SU-DHL-6 (cell line): ENCODE measurements around the gene THSD4.

Experiments used
- H2AFZ ChIP-seq: fragments of 200-600 bp; sonication (generic); 2 replicates; pipeline ENCODE4 v1.6.1; 2014; ENCODE audit warnings: low read depth, mild to moderate bottlenecking, moderate library complexity, mixed read lengths, antibody characterized with exemption, low read length; ENCODE audit not compliant: severe bottlenecking
- H3F3A ChIP-seq: fragments of 200-600 bp; shearing (Covaris generic); 2 replicates; pipeline ENCODE4 v1.6.0; 2016; ENCODE audit warnings: antibody characterized with exemption, mild to moderate bottlenecking; ENCODE audit not compliant: insufficient read depth
- H3K27ac ChIP-seq: fragments of 200-600 bp; sonication (generic); 2 replicates; pipeline ENCODE4 v1.5.1; 2016; ENCODE audit warnings: low read depth, mild to moderate bottlenecking, low read length, moderate library complexity, mixed read lengths
- H3K27me3 ChIP-seq: fragments of 200-600 bp; sonication (generic), shearing (Covaris generic); 2 replicates; pipeline ENCODE4 v1.6.0; 2014; ENCODE audit warnings: mild to moderate bottlenecking, low read length
- H3K36me3 ChIP-seq: fragments of 200-600 bp; sonication (generic); 2 replicates; pipeline ENCODE4 v1.6.1; 2014; ENCODE audit warnings: mild to moderate bottlenecking, low read length, mixed read lengths
- H3K4me2 ChIP-seq: fragments of 300-600, 200-600 bp; shearing (Covaris generic), sonication (generic); 2 replicates; pipeline ENCODE4 v1.6.0; 2014; ENCODE audit warnings: low read length, low read depth, mild to moderate bottlenecking; ENCODE audit not compliant: poor library complexity, severe bottlenecking
- H3K4me3 ChIP-seq: fragments of 200-600 bp; sonication (generic); 2 replicates; pipeline ENCODE4 v1.5.1; 2014; ENCODE audit warnings: antibody characterized with exemption, low read length, mild to moderate bottlenecking, mixed read lengths; ENCODE audit not compliant: insufficient read depth, poor library complexity, severe bottlenecking
- H3K79me2 ChIP-seq: fragments of 200-600 bp; sonication (generic); 2 replicates; pipeline ENCODE4 v1.6.1; 2014; ENCODE audit warnings: mild to moderate bottlenecking, low read length, moderate library complexity; ENCODE audit not compliant: insufficient read depth
- H3K9ac ChIP-seq: fragments of 200-600 bp; sonication (generic); 2 replicates; pipeline ENCODE4 v1.7.0; 2014; ENCODE audit warnings: mild to moderate bottlenecking, low read length
- H3K9me2 ChIP-seq: fragments of 200-600 bp; sonication (generic); replicated peaks from 2 replicates; pipeline ENCODE4 v1.6.1; 2014; ENCODE audit warnings: low read length; ENCODE audit not compliant: insufficient read depth
- H3K9me3 ChIP-seq: fragments of 200-600 bp; sonication (generic); 2 replicates; pipeline ENCODE4 v1.6.1; 2014; ENCODE audit warnings: low read length, mixed read lengths; ENCODE audit not compliant: insufficient read depth
- H4K20me1 ChIP-seq: fragments of 200-600 bp; sonication (generic); 2 replicates; pipeline ENCODE4 v1.6.1; 2014; ENCODE audit warnings: low read depth, mild to moderate bottlenecking, antibody characterized with exemption, low read length, moderate library complexity, mixed read lengths
- EZH2phosphoT487 ChIP-seq: fragments of 200-600 bp; sonication (generic), shearing (Covaris generic); conservative IDR thresholded peaks from 2 replicates; pipeline ENCODE4 v1.6.1; 2018; ENCODE audit warnings: mild to moderate bottlenecking, antibody characterized with exemption, low read length, moderate library complexity, mixed read lengths
- TF ChIP-seq, protein P1 (sequence below): fragments of 200-600 bp; sonication (generic); IDR thresholded peaks from one replicate; pipeline ENCODE4 v1.5.1; 2017; ENCODE audit warnings: antibody characterized with exemption, mild to moderate bottlenecking, low read length, moderate library complexity; ENCODE audit not compliant: insufficient read depth, poor library complexity, severe bottlenecking

THSD4 gene

DNA sequence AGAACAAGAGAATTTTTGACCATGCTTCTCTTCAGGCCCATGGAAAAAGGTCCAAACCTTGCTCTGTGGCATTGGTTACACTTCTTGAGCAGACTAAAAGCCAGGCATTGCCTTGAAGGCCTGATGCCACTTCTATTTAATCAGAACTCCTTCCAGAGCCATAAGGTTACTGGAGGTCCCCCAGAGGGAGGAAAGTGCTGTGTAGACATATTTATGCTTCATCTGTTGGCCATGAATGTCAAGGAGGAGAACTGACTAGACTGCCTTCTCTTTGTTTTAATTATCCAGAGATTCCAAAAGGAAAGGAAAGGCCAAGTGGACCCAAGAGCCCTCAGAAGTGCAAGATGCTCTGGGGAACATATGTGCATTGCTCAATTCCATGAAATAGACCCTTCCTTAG lies 402.5 kb downstream of the THSD4 start:
- Histone ChIP-seq H3K4me3 (no peak overlapping the region), H3K27me3 (no peaks in the 10 kb centered on the region), H3K4me2 (no peak overlapping the region), H4K20me1 (no peaks in the 10 kb centered on the region), H3K9me2 (no peaks in the 10 kb centered on the region), H3K36me3 (no peaks in the 10 kb centered on the region), H3K79me2 (no peaks in the 10 kb centered on the region), H3K9ac (no peak overlapping the region), H2AFZ (no peak overlapping the region), H3K9me3 (no peaks in the 10 kb centered on the region), H3K27ac (no peak overlapping the region), H3F3A (no peaks in the 10 kb centered on the region)
- TF ChIP-seq, protein P1, sequence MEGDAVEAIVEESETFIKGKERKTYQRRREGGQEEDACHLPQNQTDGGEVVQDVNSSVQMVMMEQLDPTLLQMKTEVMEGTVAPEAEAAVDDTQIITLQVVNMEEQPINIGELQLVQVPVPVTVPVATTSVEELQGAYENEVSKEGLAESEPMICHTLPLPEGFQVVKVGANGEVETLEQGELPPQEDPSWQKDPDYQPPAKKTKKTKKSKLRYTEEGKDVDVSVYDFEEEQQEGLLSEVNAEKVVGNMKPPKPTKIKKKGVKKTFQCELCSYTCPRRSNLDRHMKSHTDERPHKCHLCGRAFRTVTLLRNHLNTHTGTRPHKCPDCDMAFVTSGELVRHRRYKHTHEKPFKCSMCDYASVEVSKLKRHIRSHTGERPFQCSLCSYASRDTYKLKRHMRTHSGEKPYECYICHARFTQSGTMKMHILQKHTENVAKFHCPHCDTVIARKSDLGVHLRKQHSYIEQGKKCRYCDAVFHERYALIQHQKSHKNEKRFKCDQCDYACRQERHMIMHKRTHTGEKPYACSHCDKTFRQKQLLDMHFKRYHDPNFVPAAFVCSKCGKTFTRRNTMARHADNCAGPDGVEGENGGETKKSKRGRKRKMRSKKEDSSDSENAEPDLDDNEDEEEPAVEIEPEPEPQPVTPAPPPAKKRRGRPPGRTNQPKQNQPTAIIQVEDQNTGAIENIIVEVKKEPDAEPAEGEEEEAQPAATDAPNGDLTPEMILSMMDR, result no peak
- no peak for TF ChIP-seq EZH2phosphoT487

DNA sequence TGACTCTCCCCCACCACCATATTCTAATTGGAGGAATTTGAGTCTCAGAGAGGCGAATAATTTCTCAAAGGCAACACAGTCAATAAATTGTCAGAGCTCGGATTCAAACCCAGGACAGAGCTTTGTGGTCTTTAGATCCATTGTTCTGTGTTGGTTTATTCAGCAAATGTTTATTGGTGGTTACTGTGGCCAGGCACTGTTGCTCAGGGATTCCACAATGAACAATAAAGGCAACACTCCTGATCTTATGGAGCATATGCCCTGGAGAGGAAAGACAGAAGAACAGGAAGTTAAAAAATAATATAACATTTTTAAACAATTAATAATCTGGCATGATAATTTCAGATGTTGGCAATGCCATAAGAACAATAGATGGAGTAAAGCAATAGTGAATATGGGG lies 403.4 kb downstream of the THSD4 start:
- Histone ChIP-seq H3K36me3 (no peaks in the 10 kb centered on the region), H3K9me3 (no peaks in the 10 kb centered on the region), H4K20me1 (no peaks in the 10 kb centered on the region), H3K27ac (no peak overlapping the region), H3K4me2 (no peak overlapping the region), H3K4me3 (no peak overlapping the region), H3K27me3 (no peaks in the 10 kb centered on the region), H3K9me2 (no peaks in the 10 kb centered on the region), H3K79me2 (no peaks in the 10 kb centered on the region), H3F3A (no peaks in the 10 kb centered on the region), H2AFZ (no peak overlapping the region), H3K9ac (no peak overlapping the region)
- TF ChIP-seq, protein P1, result no peak

DNA sequence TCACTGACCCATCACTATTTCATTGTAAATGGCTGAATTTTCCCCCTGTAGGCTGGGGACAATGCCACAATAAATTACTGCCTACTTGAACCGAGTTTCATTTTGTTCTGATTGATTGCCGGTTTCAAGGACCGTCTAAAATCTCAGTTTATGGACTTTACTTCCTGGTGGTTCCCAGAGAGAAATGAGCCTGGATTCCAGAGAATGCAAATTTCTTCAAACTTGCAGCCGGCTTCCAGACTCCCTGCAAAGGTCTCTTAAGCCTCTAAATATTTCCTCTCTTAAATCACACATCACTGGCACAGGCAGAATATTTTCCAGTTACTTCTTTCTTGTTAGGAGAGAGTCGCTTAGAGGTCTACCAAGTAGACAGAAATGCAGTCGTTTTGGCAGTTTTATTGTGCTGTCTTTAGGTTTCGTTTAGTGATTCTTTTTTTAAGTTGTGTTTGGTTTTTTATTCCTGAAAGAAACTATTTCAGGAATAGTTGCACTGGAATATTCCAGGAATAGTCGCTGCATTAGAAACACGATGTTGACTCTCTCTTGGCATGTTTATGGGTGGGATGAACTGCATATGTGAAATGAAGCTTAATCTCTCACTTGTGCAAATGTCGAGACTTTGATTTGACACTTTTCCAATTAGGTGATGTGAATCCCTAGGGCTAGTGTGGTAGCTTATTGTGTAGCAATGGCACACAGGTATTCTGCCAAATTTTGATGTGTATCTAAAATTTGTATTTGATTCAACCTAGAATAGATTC lies 411.0 kb downstream of the THSD4 start:
- H3K27me3 ChIP-seq, result no peaks in the 10 kb centered on the region
- no peaks in the 10 kb centered on the region for H4K20me1 ChIP-seq
- H3K9me2 ChIP-seq, result no peaks in the 10 kb centered on the region
- H3K27ac ChIP-seq, result no peak overlapping the region
- H3K4me3 ChIP-seq, result no peak overlapping the region
- no peak overlapping the region for H3K9ac ChIP-seq
- no peaks in the 10 kb centered on the region for H3K36me3 ChIP-seq
- H3K79me2 ChIP-seq, result no peaks in the 10 kb centered on the region
- no peaks in the 10 kb centered on the region for H3K9me3 ChIP-seq
- H3F3A ChIP-seq, result no peaks in the 10 kb centered on the region
- H2AFZ ChIP-seq, result no peak overlapping the region
- no peak overlapping the region for H3K4me2 ChIP-seq
- TF ChIP-seq, protein P1, result no peak
- no peak for TF ChIP-seq EZH2phosphoT487
